GM18873 (cell line): ENCODE data around the gene MEF2A.
A peak's percentile ranks its signal among the peaks of the same experiment; 100 is the strongest.
"Not testable (repeated sequence)": the region's sequence is repeated elsewhere in the genome, so short reads cannot be mapped to it uniquely, and the experiment has no call there.

Source experiments
- ATAC-seq: cut with Tn5 transposase; IDR thresholded peaks from one replicate; pipeline ENCODE4 v1.9.1; 2021; ENCODE audit warnings: mild to moderate bottlenecking, moderate library complexity, moderate number of reproducible peaks; ENCODE audit not compliant: unreplicated experiment, low FRiP score

Gene MEF2A

DNA sequence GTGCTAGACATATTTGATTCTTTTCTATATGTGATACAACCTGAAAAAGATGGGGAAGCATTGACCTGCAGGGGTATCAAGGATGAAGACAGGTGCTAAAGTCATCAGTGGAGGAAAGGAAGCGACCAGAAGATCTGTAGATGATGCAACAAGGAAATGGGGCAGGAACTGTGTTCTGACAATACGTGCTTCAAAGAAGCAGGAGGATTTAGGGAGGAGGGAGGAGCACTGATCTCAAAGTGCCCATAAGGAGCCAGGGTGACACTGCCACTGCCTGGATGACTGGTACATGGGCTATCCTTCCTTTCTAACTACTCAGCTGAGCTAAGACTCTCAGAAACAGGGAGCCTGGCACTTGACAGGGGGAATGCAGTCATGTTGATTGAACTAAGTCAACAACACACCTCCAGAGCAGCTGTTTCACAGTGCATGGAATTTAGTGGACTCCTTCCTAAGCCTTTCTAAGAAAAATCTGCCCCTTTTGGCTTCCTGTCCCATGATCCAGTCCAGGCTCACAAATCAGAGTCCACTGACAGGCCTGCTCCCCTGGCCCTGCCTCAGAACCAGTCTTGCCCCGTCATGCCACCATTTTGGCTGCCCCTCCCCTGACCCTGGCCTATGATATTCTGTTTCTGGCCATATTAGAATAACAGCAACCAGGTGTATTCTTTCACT is 155.5 kb downstream of the MEF2A start:
- no peak for ATAC-seq

DNA sequence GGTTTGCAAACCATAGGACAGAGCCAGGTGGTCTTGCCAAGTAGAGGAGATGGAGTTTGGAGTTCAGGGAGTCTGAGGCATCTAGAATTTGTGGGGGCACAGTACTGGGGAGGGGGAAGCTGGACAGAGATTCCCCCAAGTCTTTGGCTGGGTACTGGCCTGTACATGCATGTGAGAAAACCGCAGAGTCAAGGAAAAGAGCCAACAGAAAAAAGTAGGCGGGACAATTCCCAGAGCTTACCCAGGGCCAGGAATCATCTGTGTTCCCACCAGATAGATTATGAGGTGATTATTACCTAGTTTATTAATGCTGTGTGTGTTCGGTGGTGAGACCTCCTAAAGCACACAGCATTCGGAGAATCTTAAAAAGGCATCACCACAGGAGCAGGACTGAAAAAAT is 156.1 kb downstream of the MEF2A start:
- no peak for ATAC-seq

DNA sequence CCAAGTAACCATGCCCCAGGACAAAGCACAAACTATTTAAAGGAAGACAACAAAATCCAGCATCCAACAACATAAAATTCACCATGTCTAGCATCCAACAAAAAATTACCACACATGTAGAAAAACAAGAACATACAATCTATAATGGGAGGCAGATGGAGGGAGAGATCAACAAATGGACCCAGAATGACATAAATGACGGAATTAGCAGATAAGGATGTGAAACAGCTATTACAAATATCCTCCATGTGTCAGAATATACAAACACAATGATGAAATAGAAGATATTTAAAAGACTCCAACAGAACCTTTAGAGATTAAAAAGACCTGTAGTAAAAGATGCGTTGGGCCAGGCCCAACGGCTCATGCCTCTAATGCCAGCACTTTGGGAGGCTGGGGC is 156.6 kb downstream of the MEF2A start:
- no peak for ATAC-seq

DNA sequence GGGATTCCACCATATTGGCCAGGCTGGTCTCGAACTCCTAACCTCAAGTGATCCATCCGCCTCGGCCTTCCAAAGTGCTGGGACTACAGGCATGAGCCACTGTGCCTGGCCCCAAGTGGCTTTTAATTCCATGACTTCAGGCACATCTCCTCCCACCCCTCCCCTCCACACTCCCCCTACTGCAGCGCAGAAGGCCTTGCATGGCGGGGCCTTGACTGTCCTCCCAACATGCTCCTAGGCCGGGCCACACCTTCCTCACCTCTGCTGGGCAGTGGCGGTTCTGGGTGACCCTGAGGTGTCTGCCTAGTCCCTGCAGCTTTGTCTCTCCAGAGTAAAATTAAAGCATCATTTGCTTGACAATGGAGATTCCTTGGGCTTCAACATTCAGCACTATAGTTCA is 160.5 kb downstream of the MEF2A start:
- ATAC-seq, result no peak

DNA sequence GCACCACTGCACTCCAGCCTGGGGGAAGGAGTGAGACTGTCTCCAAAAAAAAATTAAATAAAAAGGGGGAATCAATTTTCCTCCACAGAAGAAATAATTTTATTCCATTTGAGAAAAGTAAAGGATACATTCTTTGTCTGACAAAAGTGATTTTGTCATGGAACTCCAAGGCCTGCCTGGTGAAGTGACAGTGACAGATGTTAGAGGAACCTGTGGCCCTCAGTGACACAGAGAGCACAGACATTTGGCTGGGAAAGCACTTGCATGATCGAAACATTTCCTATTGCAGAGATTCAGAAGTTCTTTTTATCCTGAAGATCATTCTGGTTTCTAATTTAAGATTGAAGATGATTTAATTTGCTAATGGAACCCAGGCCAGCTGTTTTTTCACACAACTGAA is 161.5 kb downstream of the MEF2A start:
- ATAC-seq, result no peak

DNA sequence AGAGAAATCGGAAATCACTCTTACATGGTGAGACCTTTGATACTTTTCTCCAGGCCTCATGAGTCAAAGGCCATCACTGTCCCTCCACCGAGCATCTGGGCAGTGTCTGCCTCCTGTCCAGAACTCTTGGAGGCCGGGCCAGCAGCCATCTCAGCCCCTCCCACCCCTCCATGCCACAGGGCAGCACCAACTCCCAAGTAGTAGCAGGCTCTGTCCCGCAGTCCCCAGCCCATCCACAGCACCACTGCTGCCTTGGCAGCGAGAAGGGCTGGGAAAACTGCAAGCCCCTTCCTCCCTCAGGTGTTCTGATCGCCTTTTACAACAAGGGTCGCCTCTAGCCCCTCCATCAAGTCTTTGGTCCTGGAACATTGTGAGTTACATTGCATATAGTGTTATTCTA is 161.9 kb downstream of the MEF2A start:
- ATAC-seq, result no peak

DNA sequence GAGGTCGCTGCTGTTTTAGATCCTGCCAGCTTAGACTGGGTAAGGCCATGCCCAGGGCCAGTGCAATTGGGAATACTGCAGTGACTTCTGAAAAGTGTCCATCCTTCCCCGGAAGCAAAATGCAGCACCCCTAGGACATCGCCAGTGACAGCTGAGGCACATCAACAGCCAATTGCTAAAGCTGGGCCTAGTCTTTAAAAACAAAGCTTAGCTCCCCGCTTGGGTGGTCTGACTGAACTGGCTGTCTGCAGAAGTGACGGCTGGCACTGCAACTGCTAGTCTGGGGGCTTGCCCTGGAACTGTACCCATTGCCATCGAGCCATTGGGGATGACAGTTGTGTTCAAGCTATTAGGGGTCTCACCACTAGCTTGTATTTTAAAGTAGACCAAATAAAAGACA is 163.1 kb downstream of the MEF2A start:
- ATAC-seq, result no peak

DNA sequence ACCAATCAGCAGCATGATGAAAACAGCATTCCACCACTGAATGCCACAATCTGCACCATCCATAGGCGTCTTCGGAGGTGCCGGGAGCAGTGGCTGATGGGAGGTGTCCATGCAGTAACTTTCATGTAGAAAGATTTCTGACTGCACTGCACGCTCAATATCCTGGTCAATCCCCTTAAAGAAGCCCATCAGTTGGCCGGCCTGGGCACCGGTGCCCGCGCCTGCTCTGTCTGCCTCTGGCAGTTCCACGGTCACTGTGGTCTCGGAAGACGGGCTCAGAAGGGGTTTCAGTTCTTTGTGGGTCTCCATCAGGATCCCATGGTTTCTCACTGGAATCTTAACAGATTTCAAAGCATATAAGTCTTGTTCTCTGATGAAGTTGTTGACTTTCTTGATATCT is 163.5 kb downstream of the MEF2A start:
- no peak for ATAC-seq

DNA sequence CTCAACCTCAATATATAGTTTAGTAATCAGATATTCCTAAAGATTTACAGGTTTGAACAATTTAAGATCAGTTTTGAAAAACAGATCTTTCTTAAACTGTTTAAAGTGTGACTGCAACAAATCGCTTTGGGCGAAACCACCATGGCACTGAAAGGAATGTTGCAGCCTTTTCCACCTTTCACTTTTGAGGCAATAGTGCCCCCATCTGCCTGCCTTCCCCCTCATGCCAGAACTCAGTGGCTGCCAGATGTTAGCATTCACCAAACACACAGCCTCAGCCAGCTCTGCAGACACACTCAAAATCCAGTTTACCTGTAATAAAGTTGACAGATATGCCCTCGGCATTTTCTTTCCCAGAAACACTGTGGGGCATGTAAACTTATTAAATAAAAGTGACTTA is 164.1 kb downstream of the MEF2A start:
- no peak for ATAC-seq

DNA sequence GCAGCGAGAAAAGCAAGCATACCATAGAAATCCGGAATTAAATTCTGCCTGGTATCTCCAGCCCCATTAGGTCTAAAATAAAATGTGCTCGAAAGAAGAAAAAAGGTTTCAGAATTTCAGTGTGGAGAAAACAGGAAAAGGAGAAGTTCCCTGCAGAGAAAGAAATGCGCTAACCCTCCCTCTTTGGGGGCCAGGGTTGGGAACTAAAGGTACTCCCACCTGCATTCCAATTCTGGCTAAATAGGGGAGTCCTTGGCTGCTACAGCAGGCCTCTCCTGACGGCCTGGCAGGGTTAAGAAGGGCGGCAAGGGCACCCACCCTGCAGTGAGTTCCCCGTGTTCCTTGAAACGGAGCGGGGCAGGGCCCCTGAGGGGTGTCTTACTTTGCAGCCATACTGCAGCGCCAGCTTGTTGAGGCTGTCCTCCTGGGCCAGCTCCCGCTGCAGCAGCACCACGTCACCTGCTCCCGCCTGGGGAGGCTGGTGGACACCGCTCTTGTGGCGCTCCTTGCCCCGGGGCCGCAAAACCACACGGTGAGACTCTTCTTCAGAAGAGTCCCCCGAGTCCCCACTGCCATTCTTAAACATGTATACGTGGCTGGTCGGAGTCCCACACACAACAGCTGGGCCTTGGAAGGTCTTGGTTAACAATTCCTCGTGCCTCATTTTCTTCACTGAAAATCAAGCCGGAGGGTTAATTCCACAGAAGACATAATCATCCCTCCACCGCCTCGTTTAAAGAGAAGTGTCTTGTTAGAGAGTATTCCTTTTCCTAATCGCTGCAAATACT is 165.7 kb downstream of the MEF2A start:
- ATAC-seq, result no peak

DNA sequence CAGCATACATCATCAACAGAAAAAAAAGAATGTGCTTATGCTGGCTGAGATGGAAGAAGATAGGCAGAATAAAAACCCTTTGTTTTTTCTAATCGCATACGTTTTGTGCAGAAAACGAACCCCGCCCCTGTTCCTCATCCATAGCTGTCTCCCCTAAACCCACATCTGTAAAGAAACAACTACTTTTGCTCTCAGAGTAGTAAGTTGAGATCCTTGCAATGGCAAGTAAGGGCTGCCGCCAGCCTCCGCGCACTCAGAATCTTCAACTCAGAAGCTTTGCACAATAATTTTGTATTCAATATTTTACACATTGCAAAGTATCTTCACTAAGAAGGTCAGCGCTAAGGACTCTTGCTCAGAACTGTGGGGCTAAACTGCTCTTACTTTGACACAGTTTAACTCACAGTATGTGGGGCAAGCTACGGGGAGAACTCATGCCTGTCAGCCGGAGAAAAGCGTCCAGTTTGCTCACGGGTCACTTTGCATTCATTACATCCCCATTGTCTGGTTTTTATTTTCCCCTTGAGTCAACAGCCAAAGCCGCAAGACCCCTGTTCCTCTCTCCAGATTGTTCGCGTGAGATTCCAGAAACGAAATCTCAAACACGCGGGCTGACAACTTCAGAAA is 166.5 kb downstream of the MEF2A start:
- no peak for ATAC-seq

DNA sequence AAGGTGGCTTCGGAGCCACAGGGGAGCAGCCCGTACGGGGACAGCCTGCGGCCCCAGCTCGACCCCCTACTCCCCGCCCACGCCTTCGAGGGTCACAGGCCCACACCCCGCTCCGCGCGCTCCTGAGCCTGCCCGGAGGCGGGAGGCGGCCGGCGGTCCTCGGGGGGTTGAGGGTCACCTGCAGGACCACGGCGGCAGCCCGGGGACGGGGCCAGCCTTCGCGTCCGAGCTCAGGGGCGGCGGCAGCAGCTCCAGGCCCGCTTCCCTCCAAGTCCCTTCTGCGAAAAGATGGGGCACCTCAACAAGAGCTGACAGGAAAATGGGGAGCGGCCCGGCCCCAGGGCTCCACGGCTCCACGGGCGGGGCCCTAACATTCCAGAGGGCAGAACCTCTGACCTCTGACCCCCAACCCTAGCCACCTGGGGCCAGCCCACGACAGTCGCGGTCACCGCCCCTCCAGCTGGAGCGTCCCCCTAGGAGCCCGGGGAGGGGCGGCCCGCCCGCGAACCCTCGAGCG is 167.0 kb downstream of the MEF2A start:
- ATAC-seq, result no peak

DNA sequence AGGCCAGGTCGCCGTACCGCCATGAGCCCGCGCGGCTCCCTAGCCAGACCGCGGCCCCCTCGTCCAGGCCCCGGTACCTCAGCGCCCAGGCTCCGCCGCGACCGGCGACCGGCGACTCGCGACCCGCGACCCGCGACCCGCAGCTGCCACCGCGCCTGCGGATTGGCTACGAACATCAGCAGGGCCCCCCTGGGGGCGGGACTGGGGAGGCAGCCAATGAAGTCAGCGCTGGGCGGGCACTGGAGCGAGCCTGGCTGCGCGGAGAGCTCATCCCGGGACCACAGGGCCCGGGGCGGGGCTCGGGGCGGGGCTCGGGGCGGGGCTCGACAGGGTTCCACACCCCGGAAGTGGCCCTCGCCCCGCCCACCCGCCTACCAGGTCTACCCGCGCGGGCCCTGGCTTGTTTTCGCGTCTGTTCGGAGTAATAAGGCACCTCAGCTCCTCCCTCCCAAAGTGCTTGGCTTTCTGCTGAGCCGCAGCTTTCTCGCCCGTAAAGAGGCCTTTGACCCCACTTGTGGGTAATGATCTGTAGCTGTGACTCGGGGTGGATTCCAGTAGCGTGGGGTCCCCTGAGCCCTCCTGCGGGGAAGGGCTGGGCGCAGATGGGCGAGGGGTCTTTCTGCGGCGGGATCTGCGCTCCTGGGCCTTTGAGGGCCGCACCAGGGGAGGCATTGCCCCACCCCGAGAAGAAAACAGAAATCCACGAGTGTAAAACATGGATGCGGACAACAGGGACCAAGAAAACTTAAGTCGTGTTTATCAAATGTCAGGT is 167.7 kb downstream of the MEF2A start, which contains the start of gene LYSMD4:
Gene LYSMD4 (minus strand): TSS at position 170 of the 772 bp plus-strand sequence. CDS start 1,438 bp downstream, outside the sequence.
- ATAC-seq, result peak; percentile 95

DNA sequence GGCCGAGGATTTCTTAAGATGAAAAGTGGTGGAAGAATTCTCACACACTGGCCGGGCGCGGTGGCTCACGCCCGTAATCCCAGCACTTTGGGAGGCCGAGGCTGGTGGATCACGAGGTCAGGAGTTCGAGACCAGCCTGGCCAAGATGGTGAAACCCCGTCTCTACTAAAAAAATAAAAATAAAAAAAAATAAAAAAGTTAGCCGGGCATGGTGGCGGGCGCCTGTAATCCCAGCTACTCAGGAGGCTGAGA is 168.2 kb downstream of the MEF2A start:
- not testable (repeated sequence) for ATAC-seq

DNA sequence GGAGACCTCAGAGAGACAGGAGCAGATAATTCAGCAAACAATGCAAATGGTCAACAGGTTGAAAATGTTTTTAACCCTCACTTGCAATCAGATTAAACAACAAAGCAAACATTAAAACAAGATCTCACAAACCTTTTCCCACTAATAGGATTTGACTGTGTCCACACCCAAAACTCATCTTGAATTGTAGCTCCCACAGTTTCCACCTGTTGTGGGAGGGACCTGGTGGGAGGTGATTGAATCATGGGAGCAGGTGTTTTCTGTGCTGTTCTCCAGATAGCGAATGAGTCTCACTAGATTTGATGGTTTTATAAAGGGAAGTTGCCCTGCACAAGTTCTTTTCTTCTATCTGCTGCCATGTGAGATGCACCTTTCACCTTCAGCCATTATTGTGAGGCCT is 168.8 kb downstream of the MEF2A start:
- ATAC-seq, result no peak

DNA sequence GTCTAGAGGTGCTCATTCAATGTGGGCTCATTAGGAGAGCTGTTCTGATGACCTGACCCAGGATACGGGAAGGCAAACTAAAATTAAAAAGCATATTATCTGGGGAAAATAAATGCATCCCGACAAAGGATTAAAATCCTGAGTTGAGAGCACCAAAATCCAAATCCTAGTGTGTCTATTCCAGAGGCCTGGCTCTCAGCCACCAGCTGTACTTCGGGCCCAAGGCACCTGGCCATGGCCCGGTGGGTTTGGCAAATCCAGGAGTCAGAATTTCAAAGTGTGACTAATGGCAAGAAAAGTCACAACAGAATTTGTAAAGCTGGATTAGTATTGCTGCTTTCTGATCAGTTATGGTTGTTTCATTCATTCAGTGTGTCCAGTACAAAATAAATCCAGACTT is 170.1 kb downstream of the MEF2A start:
- ATAC-seq, result no peak

DNA sequence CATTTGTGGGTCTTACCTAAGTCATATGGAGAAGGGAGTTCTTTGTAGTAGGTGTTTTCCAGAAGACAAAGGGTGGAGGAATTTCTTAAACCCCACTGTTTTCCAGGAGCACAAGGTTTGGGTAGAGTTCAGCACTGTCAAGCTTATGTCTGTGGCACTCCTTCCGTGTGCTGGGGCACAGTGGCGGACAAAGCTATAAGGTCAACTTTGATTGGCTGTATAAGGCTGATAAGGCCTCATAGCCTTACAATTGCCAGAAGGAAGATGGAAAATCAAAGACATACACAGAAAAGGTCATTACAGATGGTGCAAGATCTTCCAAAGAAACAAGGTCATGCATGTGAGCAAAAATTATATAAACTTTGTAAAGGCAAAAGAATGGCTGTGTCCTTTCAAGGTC is 170.9 kb downstream of the MEF2A start:
- ATAC-seq, result no peak

DNA sequence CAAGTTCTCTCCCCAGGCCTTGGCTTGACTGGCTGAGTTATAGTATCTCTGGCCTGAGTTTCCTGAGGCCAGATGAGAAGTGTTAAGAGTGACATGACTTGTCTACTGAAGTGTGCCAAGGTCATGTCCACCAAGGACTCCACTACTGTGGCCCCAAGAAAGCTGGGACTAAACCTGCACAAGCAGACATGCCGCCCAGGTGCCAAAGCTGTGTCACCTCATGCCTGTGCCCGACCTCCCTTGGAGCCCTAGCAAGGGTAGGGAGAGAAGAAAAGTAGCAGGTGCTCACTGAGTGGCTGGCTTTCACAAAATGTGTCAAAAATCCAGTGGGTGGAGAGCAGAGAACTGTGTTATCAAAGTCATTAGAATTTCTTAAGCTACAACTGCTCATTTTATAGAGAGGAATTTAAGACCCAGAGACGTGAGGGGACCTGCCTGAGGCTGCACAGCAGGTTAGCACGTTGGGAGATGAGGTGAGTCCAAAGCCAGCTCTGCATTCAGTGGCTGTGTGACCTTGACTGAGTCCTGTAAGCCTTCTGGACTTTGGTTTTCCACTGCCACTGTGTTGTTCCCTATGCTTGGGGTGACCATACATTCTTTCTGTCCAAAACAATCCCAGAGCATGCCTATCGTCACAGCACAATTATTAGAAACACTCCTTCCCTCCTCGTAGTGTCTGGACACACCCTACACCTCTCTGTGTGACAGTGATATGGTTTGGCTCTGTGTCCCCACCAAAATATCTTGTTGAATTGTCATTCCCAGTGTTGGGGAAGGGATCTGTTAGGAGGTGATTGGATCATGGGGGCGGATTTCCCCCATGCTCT is 172.4 kb downstream of the MEF2A start:
- ATAC-seq, result no peak

DNA sequence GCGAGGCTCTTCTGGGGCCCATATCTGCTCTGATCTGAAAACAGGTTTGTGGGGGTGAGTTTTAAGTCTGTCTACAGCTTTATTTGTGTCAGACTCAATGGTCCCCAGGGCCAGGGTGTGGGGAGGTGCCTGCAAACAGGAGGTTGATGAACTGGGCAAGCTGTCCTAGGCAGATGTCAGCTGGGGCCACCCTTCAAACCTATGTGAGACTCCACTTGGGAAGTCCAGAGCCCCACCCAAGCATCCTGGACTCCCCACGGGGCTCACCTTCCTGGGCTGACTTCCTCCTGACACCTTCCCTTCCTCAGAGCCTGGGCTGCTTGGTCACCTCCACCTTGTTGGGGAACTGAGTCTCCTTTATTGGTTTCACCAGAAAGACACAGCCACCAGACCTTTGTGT is 176.1 kb downstream of the MEF2A start:
- ATAC-seq, result no peak

DNA sequence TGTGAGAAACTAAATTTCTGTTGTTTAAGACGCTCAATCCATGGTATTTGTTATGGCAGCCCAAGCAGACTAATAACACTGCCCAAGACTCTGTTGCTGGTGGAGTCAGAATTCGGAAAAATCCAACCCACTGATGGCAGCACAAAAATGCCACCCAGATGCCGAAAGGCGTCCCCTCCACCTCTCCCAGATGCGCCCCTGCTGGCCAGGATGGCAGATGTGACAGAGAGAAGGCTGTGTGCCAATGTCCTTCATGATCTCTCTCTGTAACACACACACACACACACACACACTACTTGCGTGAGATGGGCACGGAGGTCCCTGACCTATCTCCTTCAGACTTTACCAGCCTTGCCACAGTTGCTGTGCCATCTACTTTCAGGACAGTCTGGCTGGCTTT is 178.4 kb downstream of the MEF2A start:
- ATAC-seq, result no peak
